ENCODE results near the gene RIN1.

RIN1 gene

GRCh38 chr11:66282468-66283455 is 53.5 kb downstream of the RIN1 start:
- ATAC-seq: peak; percentile 91

Data from activated CD4-positive, CD25-positive, alpha-beta regulatory T cell treated with anti-CD3 and anti-CD28 coated beads, Interleukin-2, amount 50 U/mL, for 24 hours (primary cell).